HUES6 (cell line): ENCODE data around the gene SPRR3.
"Not testable (repeated sequence)": the region's sequence is repeated elsewhere in the genome, so short reads cannot be mapped to it uniquely, and the experiment has no call there.

Experiments used
- H3K27ac ChIP-seq: 2 replicates; pipeline ENCODE4 v1.7.0; 2013; ENCODE audit warnings: low read depth, mild to moderate bottlenecking, low read length, inconsistent platforms
- H3K27me3 ChIP-seq: 2 replicates; pipeline ENCODE4 v1.6.1; 2013; ENCODE audit warnings: low read length; ENCODE audit not compliant: control insufficient read depth, insufficient read depth
- H3K36me3 ChIP-seq: 2 replicates; pipeline ENCODE4 v1.6.1; 2013; ENCODE audit warnings: low read length; ENCODE audit not compliant: control insufficient read depth, insufficient read depth
- H3K4me1 ChIP-seq: 2 replicates; pipeline ENCODE4 v1.6.1; 2013; ENCODE audit warnings: low read length; ENCODE audit not compliant: control insufficient read depth, insufficient read depth
- H3K4me3 ChIP-seq: 2 replicates; pipeline ENCODE4 v1.5.1; 2013; ENCODE audit warnings: low read depth, low read length
- H3K9ac ChIP-seq: one replicate; pipeline ENCODE4 v1.6.1; 2013; ENCODE audit warnings: mild to moderate bottlenecking, low read length
- H3K9me3 ChIP-seq: 2 replicates; pipeline ENCODE4 v1.6.1; 2013; ENCODE audit warnings: low read depth, low read length; ENCODE audit not compliant: control insufficient read depth, insufficient read depth

The SPRR3 gene

DNA sequence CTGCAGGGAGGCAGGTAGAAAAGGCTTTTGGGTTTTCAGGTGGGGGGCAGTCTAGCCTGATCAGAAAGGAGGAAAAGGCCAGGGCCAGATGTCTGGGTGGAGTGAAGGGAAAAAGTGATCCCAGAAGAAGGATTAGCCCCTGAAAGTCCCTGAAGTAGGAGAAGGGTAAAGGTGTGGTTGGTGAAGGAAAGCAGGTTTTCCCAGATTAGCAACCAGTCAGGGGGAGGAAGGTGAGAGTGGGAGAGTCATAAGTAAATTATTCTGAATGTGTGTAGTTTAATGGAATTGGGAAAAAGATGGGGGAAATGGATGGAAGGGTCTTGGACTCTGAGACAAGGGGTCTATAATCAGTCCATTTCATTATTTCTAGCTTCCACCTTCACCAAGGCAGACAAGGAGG is 18.3 kb upstream of the SPRR3 start:
- no peaks in the 10 kb centered on the region for H3K36me3 ChIP-seq
- H3K4me1 ChIP-seq = no peaks in the 10 kb centered on the region
- H3K4me3 ChIP-seq = no peak overlapping the region
- H3K27me3 ChIP-seq = peaks cover 7% of the 10 kb centered on the region
- no peaks in the 10 kb centered on the region; the same call in 1 of the 2 replicates for H3K9me3 ChIP-seq
- no peak overlapping the region for H3K27ac ChIP-seq
- no peak overlapping the region for H3K9ac ChIP-seq

DNA sequence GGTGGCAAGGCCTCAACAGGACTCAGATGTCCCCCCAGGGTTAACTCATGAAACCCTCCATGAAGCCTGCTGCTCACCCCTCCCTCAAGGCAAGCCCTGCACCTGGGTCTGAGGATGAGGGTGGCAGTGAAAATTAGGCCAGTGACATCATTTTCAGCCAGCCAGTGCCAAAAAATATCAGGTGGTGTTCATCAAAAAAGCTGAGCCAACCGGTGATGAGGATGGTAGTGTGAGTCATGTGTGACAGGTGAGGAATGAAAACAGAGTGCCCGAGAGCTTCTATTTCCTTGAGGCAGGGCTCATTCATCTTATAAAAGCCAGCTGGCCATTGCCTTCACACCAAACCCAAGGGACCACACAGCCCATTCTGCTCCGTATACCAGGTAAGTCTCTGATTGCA is 17.8 kb upstream of the SPRR3 start, which contains the start of gene SPRR1A:
TSS of gene SPRR1A (plus strand) at position 339 of the 400 bp plus-strand sequence. CDS start 1,150 bp downstream, outside the sequence.
- Histone ChIP-seq H3K9me3 (no peaks in the 10 kb centered on the region; the same call in 1 of the 2 replicates), H3K27ac (no peak within 1 kb of the TSS), H3K9ac (no peak within 1 kb of the TSS), H3K4me3 (no peak within 1 kb of the TSS), H3K4me1 (no peaks in the 10 kb centered on the region), H3K27me3 (peaks cover 7% of the 10 kb centered on the region), H3K36me3 (no peaks in the 10 kb centered on the region)

DNA sequence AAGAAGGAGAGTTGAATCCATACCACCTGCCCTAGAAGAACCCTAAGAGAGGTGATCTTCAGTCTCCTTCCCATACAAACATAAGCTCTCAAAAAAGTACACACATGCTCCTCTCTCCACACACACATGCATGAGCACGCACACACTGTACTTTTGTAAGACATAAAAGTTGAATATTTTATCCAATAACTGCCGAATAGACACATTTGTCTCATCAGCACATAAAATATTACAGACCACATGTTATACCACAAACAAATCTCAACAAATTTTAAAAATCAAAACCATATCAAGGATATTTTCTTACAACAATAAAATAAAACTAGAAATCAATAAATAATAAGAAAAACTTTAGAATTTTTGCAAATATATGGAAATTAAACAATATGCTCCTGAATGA is 15.0 kb upstream of the SPRR3 start:
- no peaks in the 10 kb centered on the region; the same call in 1 of the 2 replicates for H3K9me3 ChIP-seq
- H3K4me1 ChIP-seq = no peaks in the 10 kb centered on the region
- H3K27me3 ChIP-seq = peaks cover 4% of the 10 kb centered on the region; the same call in 1 of the 2 replicates
- no peak overlapping the region for H3K4me3 ChIP-seq
- no peak overlapping the region for H3K9ac ChIP-seq
- H3K27ac ChIP-seq = no peak overlapping the region
- no peaks in the 10 kb centered on the region for H3K36me3 ChIP-seq

GRCh38 chr1:152993186-152993585 is 8.4 kb upstream of the SPRR3 start:
- no peak overlapping the region for H3K27ac ChIP-seq
- H3K9me3 ChIP-seq = peaks cover 4% of the 10 kb centered on the region; the same call in 1 of the 2 replicates
- no peak overlapping the region for H3K9ac ChIP-seq
- H3K36me3 ChIP-seq = no peaks in the 10 kb centered on the region
- H3K27me3 ChIP-seq = no peaks in the 10 kb centered on the region
- H3K4me3 ChIP-seq = no peak overlapping the region
- H3K4me1 ChIP-seq = peaks cover 5% of the 10 kb centered on the region; the same call in 1 of the 2 replicates

DNA sequence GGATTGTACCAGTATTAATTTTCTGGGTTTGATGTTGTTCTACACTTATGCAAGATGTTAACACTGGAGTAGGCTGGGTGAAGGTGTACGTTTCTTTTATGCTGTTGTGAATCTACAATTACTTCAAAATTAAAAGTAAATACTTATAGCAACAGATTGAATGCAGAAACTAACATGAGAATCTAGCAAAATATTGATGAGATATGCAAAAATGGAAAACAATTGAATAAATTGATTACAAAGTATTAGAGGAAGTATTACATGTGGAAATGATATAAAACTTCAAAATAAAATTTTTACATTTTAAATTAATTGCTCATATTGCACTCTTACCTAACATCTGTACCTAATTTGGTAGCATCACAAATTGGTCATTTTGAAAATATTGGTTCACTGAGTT is 5.7 kb upstream of the SPRR3 start:
- no peak overlapping the region for H3K27ac ChIP-seq
- no peaks in the 10 kb centered on the region for H3K27me3 ChIP-seq
- H3K36me3 ChIP-seq = no peaks in the 10 kb centered on the region
- H3K4me3 ChIP-seq = no peak overlapping the region
- peaks cover 4% of the 10 kb centered on the region for H3K9me3 ChIP-seq
- no peak overlapping the region for H3K9ac ChIP-seq
- peaks cover 5% of the 10 kb centered on the region; the same call in 1 of the 2 replicates for H3K4me1 ChIP-seq

DNA sequence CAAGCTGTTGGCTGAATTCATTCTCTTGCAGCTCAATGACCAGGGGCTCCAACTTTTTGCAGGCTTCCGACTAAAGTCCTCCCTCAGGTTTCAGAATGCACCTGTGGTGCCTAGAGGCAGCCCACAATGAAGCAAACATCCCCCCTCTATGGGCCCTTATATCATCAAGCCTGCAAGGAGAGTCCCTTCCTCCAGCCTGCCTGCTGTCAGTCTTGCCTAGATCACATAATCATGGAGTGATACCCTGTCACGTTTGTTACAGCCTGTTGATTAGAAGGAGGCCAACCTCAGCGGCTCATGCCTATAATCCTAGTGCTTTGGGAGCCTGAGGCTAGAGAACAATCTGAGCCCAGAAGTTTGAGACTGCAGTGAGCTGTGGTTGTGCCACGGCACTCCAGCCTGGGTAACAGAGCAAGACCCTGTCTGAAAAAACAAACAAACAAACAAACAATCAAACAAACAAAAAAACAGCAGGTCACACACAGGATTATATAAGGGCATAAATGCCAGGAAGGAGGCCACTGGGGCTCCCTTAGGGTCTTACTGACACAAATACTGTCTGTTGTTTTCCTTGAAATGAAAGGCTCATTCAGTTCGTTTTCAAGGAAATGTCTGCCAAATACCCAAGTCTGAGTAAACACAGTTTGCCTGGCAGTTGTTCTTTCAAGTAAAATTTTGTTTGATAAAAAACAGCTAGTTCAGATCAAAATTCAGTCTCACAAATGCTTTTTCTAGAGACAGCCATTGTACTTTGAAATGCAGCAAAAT is 4.7 kb upstream of the SPRR3 start:
- no peak overlapping the region for H3K27ac ChIP-seq

DNA sequence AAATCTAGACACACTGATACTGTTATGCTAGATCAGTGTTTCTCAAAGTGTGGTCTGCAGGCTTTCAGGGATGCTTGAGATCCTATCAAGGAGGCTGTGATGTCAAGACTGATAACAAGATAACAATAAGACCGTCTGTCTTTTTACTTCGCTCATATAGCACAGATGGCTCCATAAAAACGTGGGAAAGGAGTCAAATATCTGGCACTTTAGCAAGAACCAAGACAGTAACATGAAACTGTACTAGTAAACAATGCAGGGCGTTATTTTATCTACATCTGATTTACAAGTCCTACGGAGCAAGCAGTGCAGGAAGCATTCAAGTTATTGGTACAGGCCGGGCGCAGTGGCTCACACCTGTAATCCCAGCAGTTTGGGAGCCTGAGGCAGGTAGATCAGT is 3.6 kb upstream of the SPRR3 start:
- Histone ChIP-seq H3K4me3 (no peak overlapping the region), H3K36me3 (no peaks in the 10 kb centered on the region), H3K4me1 (peaks cover 5% of the 10 kb centered on the region; the same call in 1 of the 2 replicates), H3K9me3 (peaks cover 4% of the 10 kb centered on the region), H3K27me3 (no peaks in the 10 kb centered on the region), H3K27ac (no peak overlapping the region), H3K9ac (no peak overlapping the region)

More for the DNA sequence above, 4.7 kb upstream of the SPRR3 start:
- Histone ChIP-seq H3K4me3 (no peak overlapping the region), H3K9me3 (peaks cover 4% of the 10 kb centered on the region), H3K4me1 (peaks cover 5% of the 10 kb centered on the region; the same call in 1 of the 2 replicates), H3K27me3 (no peaks in the 10 kb centered on the region), H3K36me3 (no peaks in the 10 kb centered on the region), H3K9ac (no peak overlapping the region)

DNA sequence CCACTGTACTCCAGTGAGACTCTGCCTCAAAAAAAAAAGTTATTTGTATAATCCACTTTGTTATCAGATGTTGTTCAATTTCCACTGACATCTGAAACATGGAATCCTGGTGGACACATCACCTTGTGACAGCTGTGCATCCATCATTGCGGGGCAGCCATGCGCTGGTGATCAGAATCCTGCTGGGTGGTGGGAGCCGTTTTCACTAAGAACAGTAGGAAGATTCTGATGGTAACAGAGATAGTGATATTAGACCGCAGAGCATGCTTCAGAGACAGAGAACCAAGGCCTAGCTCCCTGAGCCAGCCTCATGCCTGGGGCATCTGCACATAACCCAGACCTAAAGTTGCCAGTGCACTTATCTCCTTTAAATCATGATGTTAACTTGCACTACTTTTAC is 3.1 kb upstream of the SPRR3 start:
- H3K27me3 ChIP-seq = no peaks in the 10 kb centered on the region
- H3K27ac ChIP-seq = no peak overlapping the region

DNA sequence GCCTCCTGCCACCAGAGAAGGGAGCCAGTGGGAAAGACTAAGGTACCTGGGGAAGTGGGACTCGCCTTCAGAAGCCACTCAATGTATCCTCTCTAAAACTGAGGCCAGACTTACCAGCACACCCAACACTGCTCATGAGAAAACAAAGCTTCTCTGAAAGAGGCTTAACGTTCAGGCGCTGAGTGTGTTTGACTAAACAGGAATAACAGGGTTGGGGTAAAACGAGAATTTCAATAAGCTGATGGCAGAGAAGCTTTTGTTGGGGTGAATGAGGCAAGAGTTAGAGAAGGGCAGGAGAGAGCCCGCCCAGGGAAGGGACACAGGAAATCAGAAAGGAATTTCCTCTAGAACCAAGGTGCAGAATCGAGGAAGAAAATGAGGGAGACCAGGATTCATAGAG is 1.7 kb upstream of the SPRR3 start:
- no peak overlapping the region for H3K4me3 ChIP-seq
- peaks cover 5% of the 10 kb centered on the region; the same call in 1 of the 2 replicates for H3K4me1 ChIP-seq
- peaks cover 4% of the 10 kb centered on the region for H3K9me3 ChIP-seq
- no peak overlapping the region for H3K9ac ChIP-seq
- no peaks in the 10 kb centered on the region for H3K36me3 ChIP-seq
- H3K27ac ChIP-seq = no peak overlapping the region
- H3K27me3 ChIP-seq = no peaks in the 10 kb centered on the region

More for the DNA sequence above, 3.1 kb upstream of the SPRR3 start:
- Histone ChIP-seq H3K4me1 (peaks cover 5% of the 10 kb centered on the region; the same call in 1 of the 2 replicates), H3K9ac (no peak overlapping the region), H3K36me3 (no peaks in the 10 kb centered on the region), H3K4me3 (no peak overlapping the region), H3K9me3 (peaks cover 4% of the 10 kb centered on the region)

DNA sequence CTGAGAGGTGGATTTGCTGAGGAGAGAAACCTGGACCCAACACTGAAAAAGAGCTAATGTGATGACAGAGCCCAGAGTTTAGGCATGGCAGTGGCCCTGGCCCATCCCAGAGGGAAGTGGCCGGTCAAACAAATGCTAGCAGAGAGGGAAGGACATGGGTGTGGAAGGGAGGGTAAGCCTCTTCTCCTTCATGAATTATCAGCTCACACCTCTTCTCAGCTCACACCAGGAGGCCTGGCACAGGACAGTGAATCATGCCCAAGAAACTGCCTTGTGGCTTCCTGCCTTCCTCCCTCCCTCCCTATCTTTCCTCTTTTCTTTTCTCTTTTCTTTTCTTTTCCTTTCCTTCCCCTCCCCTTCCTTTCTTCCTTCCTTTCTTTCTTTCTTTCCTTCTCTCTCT is 1.3 kb upstream of the SPRR3 start:
- H3K9me3 ChIP-seq = peaks cover 4% of the 10 kb centered on the region
- H3K27ac ChIP-seq = no peak overlapping the region
- H3K27me3 ChIP-seq = no peaks in the 10 kb centered on the region
- no peak overlapping the region for H3K4me3 ChIP-seq
- H3K36me3 ChIP-seq = no peaks in the 10 kb centered on the region
- H3K4me1 ChIP-seq = peaks cover 5% of the 10 kb centered on the region; the same call in 1 of the 2 replicates
- H3K9ac ChIP-seq = no peak overlapping the region

DNA sequence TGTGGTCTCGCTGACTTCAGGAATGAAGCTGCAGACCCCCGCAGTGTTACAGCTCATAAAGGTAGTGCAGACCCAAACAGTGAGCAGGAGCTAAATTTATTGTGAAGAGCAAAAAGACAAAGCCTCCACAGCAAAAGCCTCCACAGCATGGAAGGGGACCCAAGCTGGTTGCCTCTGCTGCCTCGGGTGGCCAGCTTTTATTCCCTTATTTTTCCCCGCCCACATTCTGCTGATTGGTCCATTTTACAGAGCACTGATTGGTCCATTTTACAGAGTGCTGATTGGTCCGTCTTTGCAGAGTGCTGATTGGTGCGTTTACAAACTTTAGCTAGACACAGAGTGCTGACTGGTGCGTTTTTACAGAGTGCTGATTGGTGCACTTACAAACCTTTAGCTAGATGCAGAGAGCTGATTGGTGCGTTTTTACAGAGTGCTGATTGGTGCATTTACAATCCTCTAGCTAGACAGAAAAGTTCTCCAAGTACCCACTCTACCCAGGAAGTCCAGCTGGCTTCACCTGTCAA is 9.7 kb downstream of the SPRR3 start:
- H3K4me3 ChIP-seq, H3K9ac ChIP-seq, H3K27me3 ChIP-seq, H3K4me1 ChIP-seq, H3K9me3 ChIP-seq, H3K27ac ChIP-seq, H3K36me3 ChIP-seq: not testable (repeated sequence)
